BLaER1 treated with 17β-estradiol and CSF1 and Interleukin-3, amounts not matched to agents 10 nM and 100 nM (cell line): Measurements from ENCODE around the gene TCF4.
A peak's percentile ranks its signal among the peaks of the same experiment; 100 is the strongest.

Experiments used
- H3K27ac ChIP-seq, 11 experiments: shearing (Covaris generic); formaldehyde crosslinking; 2 replicates each; pipeline ENCODE4 v1.8.1; 2022
- H3K27me3 ChIP-seq, 11 experiments: shearing (Covaris generic); formaldehyde crosslinking; 2 replicates each; pipeline ENCODE4 v1.8.1; 2022
- H3K36me3 ChIP-seq, 11 experiments: shearing (Covaris generic); formaldehyde crosslinking; 2 replicates each; pipeline ENCODE4 v1.8.1; 2022
- H3K4me1 ChIP-seq, 10 experiments: shearing (Covaris generic); formaldehyde crosslinking; 2 replicates each; pipeline ENCODE4 v1.8.1; 2022
- H3K4me2 ChIP-seq, 11 experiments: shearing (Covaris generic); formaldehyde crosslinking; 2 replicates each; pipeline ENCODE4 v1.8.1; 2022
- H3K4me3 ChIP-seq, 10 experiments: shearing (Covaris generic); formaldehyde crosslinking; 2 replicates each; pipeline ENCODE4 v1.8.1; 2022
- H3K9ac ChIP-seq, 11 experiments: shearing (Covaris generic); formaldehyde crosslinking; 2 replicates each; pipeline ENCODE4 v1.8.1; 2022
- H3K9me3 ChIP-seq, 11 experiments: shearing (Covaris generic); formaldehyde crosslinking; replicated peaks in 1 of 11; 2 replicates each; pipeline ENCODE4 v1.8.1; 2022
- H4K20me1 ChIP-seq, 11 experiments: shearing (Covaris generic); formaldehyde crosslinking; 2 replicates each; pipeline ENCODE4 v1.8.1; 2022
- Cebpa-rat ChIP-seq, 11 experiments: shearing (Covaris generic); IDR thresholded peaks; 2 replicates each; pipeline ENCODE4 v1.8.1; 2022

TCF4 gene

GRCh38 chr18:55309249-55309648 is 278.7 kb downstream of the TCF4 start:
- H3K9ac ChIP-seq = no peak overlapping the region
- peaks cover 22 to 94% (median 58%) of the 10 kb centered on the region in 11 experiments; a peak in 21 of 22 replicates for H3K36me3 ChIP-seq
- H3K27ac ChIP-seq = no peak overlapping the region
- H3K9me3 ChIP-seq = 0 out of 22 replicates have a peak, but pooled peaks cover 0 to 3% (median 0%) of the 10 kb centered on the region in 11 experiments
- peaks cover 18 to 100% (median 99%) of the 10 kb centered on the region in 11 experiments; a peak in 19 of 22 replicates for H4K20me1 ChIP-seq
- peaks cover 8 to 98% (median 34%) of the 10 kb centered on the region in 10 experiments for H3K4me1 ChIP-seq
- no peak for TF ChIP-seq Cebpa-rat (IDR thresholded peaks at IDR 0.05)
- H3K4me2 ChIP-seq = peak overlapping the region in 1 of 11 experiments; percentile 21; a peak in 2 of 22 replicates
- no peaks in the 10 kb centered on the region for H3K27me3 ChIP-seq
- H3K4me3 ChIP-seq = no peak overlapping the region

GRCh38 chr18:55307505-55307904 is 280.5 kb downstream of the TCF4 start:
- Histone ChIP-seq H3K9ac (no peak overlapping the region), H3K27ac (no peak overlapping the region), H3K27me3 (no peaks in the 10 kb centered on the region), H3K4me2 (peak overlapping the region in 5 of 11 experiments; percentile 2 to 35 (median 24); a peak in 6 of 22 replicates), H3K4me1 (peaks cover 17 to 98% (median 46%) of the 10 kb centered on the region in 10 experiments), H4K20me1 (peaks cover 25 to 100% (median 99%) of the 10 kb centered on the region in 11 experiments; a peak in 20 of 22 replicates), H3K36me3 (peaks cover 26 to 99% (median 63%) of the 10 kb centered on the region in 11 experiments), H3K4me3 (no peak overlapping the region), H3K9me3 (0 out of 22 replicates have a peak, but pooled peaks cover 0 to 3% (median 0%) of the 10 kb centered on the region in 11 experiments)
- TF ChIP-seq Cebpa-rat (IDR thresholded peaks at IDR 0.05) = no peak

- peak overlapping the region in 6 of 11 experiments; percentile 5 to 66 (median 37); a peak in 7 of 22 replicates for H3K4me2 ChIP-seq
- no peak overlapping the region for H3K27ac ChIP-seq
- 0 out of 22 replicates have a peak, but pooled peaks cover 0 to 3% (median 0%) of the 10 kb centered on the region in 11 experiments for H3K9me3 ChIP-seq
- H3K27me3 ChIP-seq = no peaks in the 10 kb centered on the region
- H3K9ac ChIP-seq = no peak overlapping the region
- TF ChIP-seq Cebpa-rat (IDR thresholded peaks at IDR 0.05) = no peak
- peaks cover 35 to 100% (median 71%) of the 10 kb centered on the region in 11 experiments for H3K36me3 ChIP-seq
- peaks cover 33 to 100% (median 98%) of the 10 kb centered on the region in 11 experiments; a peak in 20 of 22 replicates for H4K20me1 ChIP-seq
- H3K4me3 ChIP-seq = no peak overlapping the region
- H3K4me1 ChIP-seq = peaks cover 24 to 95% (median 50%) of the 10 kb centered on the region in 10 experiments
These were observed 281.5 kb downstream of the TCF4 start for GRCh38 chr18:55306359-55307024.

GRCh38 chr18:55302167-55302833 is 285.7 kb downstream of the TCF4 start:
- Histone ChIP-seq H3K9ac (no peak overlapping the region), H3K9me3 (no peaks in the 10 kb centered on the region), H3K4me2 (no peak overlapping the region; a peak in 1 of 22 replicates), H3K27me3 (no peaks in the 10 kb centered on the region), H4K20me1 (peaks cover 46 to 100% (median 99%) of the 10 kb centered on the region in 11 experiments; a peak in 21 of 22 replicates), H3K4me3 (no peak overlapping the region), H3K36me3 (peaks cover 19 to 84% (median 44%) of the 10 kb centered on the region in 11 experiments), H3K4me1 (peaks cover 24 to 62% (median 42%) of the 10 kb centered on the region in 10 experiments), H3K27ac (no peak overlapping the region)
- no peak for TF ChIP-seq Cebpa-rat (IDR thresholded peaks at IDR 0.05)

GRCh38 chr18:55301824-55302166 is 286.2 kb downstream of the TCF4 start:
- Histone ChIP-seq H3K4me3 (no peak overlapping the region), H3K9ac (no peak overlapping the region), H3K9me3 (no peaks in the 10 kb centered on the region), H3K4me2 (no peak overlapping the region; a peak in 1 of 22 replicates), H3K36me3 (peaks cover 19 to 84% (median 48%) of the 10 kb centered on the region in 11 experiments), H4K20me1 (peaks cover 48 to 100% (median 99%) of the 10 kb centered on the region in 11 experiments; a peak in 21 of 22 replicates), H3K27ac (no peak overlapping the region), H3K4me1 (peaks cover 24 to 57% (median 40%) of the 10 kb centered on the region in 10 experiments), H3K27me3 (no peaks in the 10 kb centered on the region)
- no peak for TF ChIP-seq Cebpa-rat (IDR thresholded peaks at IDR 0.05)

- no peak overlapping the region; a peak in 1 of 22 replicates for H3K4me2 ChIP-seq
- H3K9me3 ChIP-seq = no peaks in the 10 kb centered on the region
- H3K9ac ChIP-seq = no peak overlapping the region
- H3K4me3 ChIP-seq = no peak overlapping the region
- TF ChIP-seq Cebpa-rat (IDR thresholded peaks at IDR 0.05) = no peak
- peaks cover 24 to 49% (median 35%) of the 10 kb centered on the region in 10 experiments for H3K4me1 ChIP-seq
- H3K27ac ChIP-seq = no peak overlapping the region
- H4K20me1 ChIP-seq = peaks cover 55 to 100% (median 99%) of the 10 kb centered on the region in 11 experiments; a peak in 21 of 22 replicates
- H3K27me3 ChIP-seq = no peaks in the 10 kb centered on the region
- H3K36me3 ChIP-seq = peaks cover 24 to 84% (median 48%) of the 10 kb centered on the region in 11 experiments
These were observed 287.0 kb downstream of the TCF4 start for GRCh38 chr18:55300936-55301531.

GRCh38 chr18:55300421-55300935 is 287.5 kb downstream of the TCF4 start:
- Histone ChIP-seq H3K27ac (no peak overlapping the region), H3K9me3 (no peaks in the 10 kb centered on the region), H3K4me2 (no peak overlapping the region; a peak in 1 of 22 replicates), H3K9ac (no peak overlapping the region), H3K27me3 (no peaks in the 10 kb centered on the region), H4K20me1 (peaks cover 61 to 100% (median 99%) of the 10 kb centered on the region in 11 experiments; a peak in 21 of 22 replicates), H3K4me3 (no peak overlapping the region), H3K4me1 (peaks cover 19 to 44% (median 31%) of the 10 kb centered on the region in 10 experiments), H3K36me3 (peaks cover 29 to 84% (median 48%) of the 10 kb centered on the region in 11 experiments)
- no peak for TF ChIP-seq Cebpa-rat (IDR thresholded peaks at IDR 0.05)

- Histone ChIP-seq H3K4me2 (no peak overlapping the region), H3K36me3 (peaks cover 40 to 73% (median 60%) of the 10 kb centered on the region in 11 experiments), H3K27ac (no peak overlapping the region), H4K20me1 (peaks cover 51 to 100% (median 95%) of the 10 kb centered on the region in 11 experiments), H3K4me3 (no peak overlapping the region), H3K27me3 (no peaks in the 10 kb centered on the region), H3K9ac (no peak overlapping the region), H3K9me3 (no peaks in the 10 kb centered on the region), H3K4me1 (peaks cover 0 to 12% (median 0%) of the 10 kb centered on the region in 10 experiments; a peak in 5 of 20 replicates)
- TF ChIP-seq Cebpa-rat (IDR thresholded peaks at IDR 0.05) = no peak
These were observed 291.2 kb downstream of the TCF4 start for GRCh38 chr18:55296778-55297177.
